ENCODE results near the gene UBA5.

UBA5 gene

DNA sequence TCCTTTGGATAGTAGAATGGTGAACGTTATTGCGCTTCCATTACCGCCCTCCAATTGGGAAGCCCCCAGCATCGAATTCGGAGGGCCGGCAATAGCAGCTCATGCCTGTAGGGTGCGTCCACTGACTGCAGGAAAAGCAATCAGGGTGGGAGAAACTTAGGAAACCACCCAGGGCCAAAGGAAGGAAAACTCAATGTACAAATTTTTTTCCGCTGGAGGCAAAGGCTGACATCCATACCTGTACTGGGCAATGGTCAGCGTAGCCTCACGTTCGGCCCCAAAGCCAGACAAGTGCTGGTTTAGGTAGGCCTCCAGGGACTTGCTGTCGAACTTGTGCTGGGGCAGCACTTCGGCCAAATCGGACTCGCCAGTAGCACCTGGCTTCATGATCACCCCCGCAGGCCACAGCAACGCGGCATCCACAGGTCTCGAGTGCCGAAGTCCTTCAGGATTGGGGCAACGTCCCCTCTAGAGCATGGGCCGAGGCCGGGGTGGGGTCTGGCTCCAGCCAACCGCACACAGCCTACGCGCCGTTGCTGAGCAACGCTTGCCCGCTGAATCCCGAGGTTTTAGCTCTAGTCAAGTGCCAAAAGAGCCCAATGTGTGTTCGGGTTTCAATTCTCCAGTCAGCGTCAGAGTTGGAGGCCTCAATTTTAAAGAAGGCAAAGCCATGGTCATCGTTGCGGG lies 621 bp upstream of the UBA5 start, which contains the start of gene ACAD11 (continued):
- TF ChIP-seq, protein P1, sequence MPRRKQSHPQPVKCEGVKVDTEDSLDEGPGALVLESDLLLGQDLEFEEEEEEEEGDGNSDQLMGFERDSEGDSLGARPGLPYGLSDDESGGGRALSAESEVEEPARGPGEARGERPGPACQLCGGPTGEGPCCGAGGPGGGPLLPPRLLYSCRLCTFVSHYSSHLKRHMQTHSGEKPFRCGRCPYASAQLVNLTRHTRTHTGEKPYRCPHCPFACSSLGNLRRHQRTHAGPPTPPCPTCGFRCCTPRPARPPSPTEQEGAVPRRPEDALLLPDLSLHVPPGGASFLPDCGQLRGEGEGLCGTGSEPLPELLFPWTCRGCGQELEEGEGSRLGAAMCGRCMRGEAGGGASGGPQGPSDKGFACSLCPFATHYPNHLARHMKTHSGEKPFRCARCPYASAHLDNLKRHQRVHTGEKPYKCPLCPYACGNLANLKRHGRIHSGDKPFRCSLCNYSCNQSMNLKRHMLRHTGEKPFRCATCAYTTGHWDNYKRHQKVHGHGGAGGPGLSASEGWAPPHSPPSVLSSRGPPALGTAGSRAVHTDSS (tag by site-specific recombination; IDR thresholded peaks at IDR 0.05), result no peak
- TF ChIP-seq ZBTB1 (tag by site-specific recombination; IDR thresholded peaks at IDR 0.05) (no peak), ZNF76 (tag by site-specific recombination; IDR thresholded peaks at IDR 0.05; ENCODE audit: borderline replicate concordance, low read depth) (no peak), ZBTB48 (tag by site-specific recombination; IDR thresholded peaks at IDR 0.05) (no peak), SALL2 (tag by site-specific recombination; IDR thresholded peaks at IDR 0.05; ENCODE audit: borderline replicate concordance) (no peak), ZNF133 (tag by site-specific recombination; IDR thresholded peaks at IDR 0.05) (no peak), ZNF202 (tag by site-specific recombination; IDR thresholded peaks at IDR 0.05; ENCODE audit: borderline replicate concordance) (no peak), ZNF654 (tag by site-specific recombination; IDR thresholded peaks at IDR 0.05; ENCODE audit: low read depth) (peak; percentile 45), ZNF366 (tag by site-specific recombination; conservative IDR thresholded peaks at IDR 0.05) (peak; percentile 43; the same call in 1 of the 2 replicates), ZXDB (tag by site-specific recombination; IDR thresholded peaks at IDR 0.05) (no peak), ZNF621 (tag by site-specific recombination; IDR thresholded peaks at IDR 0.05) (no peak), ZBTB17 (tag by site-specific recombination; IDR thresholded peaks at IDR 0.05) (peak; percentile 88), ZNF544 (tag by site-specific recombination; IDR thresholded peaks at IDR 0.05) (no peak), ZNF239 (tag by site-specific recombination; IDR thresholded peaks at IDR 0.05) (no peak), ZSCAN23 (tag by site-specific recombination; IDR thresholded peaks at IDR 0.05) (no peak), ZBTB20 (tag by site-specific recombination; IDR thresholded peaks at IDR 0.05) (0 out of 2 replicates have a peak, but pooled peaks have one; percentile 3), ZNF184 (tag by site-specific recombination; IDR thresholded peaks at IDR 0.05) (no peak), SP2 (tag by site-specific recombination; IDR thresholded peaks at IDR 0.05) (peak; percentile 28; the same call in 1 of the 2 replicates), ZNF391 (tag by site-specific recombination; IDR thresholded peaks at IDR 0.05; ENCODE audit: borderline replicate concordance, low read depth) (no peak), ZNF629 (tag by site-specific recombination; IDR thresholded peaks at IDR 0.05) (peak; percentile 5; the same call in 1 of the 2 replicates), ZNF514 (tag by site-specific recombination; IDR thresholded peaks at IDR 0.05) (no peak), ZNF561 (tag by site-specific recombination; IDR thresholded peaks at IDR 0.05; ENCODE audit: borderline replicate concordance) (no peak), ZNF214 (tag by site-specific recombination; IDR thresholded peaks at IDR 0.05; ENCODE audit: borderline replicate concordance) (no peak), ZNF560 (tag by site-specific recombination; IDR thresholded peaks at IDR 0.05; ENCODE audit: borderline replicate concordance) (no peak), ZNF571 (tag by site-specific recombination; IDR thresholded peaks at IDR 0.05) (no peak)
- TF ChIP-seq, protein P2, sequence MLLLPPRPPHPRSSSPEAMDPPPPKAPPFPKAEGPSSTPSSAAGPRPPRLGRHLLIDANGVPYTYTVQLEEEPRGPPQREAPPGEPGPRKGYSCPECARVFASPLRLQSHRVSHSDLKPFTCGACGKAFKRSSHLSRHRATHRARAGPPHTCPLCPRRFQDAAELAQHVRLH (tag by site-specific recombination; IDR thresholded peaks at IDR 0.05), result no peak
- TF ChIP-seq, protein P3, sequence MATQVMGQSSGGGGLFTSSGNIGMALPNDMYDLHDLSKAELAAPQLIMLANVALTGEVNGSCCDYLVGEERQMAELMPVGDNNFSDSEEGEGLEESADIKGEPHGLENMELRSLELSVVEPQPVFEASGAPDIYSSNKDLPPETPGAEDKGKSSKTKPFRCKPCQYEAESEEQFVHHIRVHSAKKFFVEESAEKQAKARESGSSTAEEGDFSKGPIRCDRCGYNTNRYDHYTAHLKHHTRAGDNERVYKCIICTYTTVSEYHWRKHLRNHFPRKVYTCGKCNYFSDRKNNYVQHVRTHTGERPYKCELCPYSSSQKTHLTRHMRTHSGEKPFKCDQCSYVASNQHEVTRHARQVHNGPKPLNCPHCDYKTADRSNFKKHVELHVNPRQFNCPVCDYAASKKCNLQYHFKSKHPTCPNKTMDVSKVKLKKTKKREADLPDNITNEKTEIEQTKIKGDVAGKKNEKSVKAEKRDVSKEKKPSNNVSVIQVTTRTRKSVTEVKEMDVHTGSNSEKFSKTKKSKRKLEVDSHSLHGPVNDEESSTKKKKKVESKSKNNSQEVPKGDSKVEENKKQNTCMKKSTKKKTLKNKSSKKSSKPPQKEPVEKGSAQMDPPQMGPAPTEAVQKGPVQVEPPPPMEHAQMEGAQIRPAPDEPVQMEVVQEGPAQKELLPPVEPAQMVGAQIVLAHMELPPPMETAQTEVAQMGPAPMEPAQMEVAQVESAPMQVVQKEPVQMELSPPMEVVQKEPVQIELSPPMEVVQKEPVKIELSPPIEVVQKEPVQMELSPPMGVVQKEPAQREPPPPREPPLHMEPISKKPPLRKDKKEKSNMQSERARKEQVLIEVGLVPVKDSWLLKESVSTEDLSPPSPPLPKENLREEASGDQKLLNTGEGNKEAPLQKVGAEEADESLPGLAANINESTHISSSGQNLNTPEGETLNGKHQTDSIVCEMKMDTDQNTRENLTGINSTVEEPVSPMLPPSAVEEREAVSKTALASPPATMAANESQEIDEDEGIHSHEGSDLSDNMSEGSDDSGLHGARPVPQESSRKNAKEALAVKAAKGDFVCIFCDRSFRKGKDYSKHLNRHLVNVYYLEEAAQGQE (tag by site-specific recombination; IDR thresholded peaks at IDR 0.05), result no peak
- TF ChIP-seq, protein P4, sequence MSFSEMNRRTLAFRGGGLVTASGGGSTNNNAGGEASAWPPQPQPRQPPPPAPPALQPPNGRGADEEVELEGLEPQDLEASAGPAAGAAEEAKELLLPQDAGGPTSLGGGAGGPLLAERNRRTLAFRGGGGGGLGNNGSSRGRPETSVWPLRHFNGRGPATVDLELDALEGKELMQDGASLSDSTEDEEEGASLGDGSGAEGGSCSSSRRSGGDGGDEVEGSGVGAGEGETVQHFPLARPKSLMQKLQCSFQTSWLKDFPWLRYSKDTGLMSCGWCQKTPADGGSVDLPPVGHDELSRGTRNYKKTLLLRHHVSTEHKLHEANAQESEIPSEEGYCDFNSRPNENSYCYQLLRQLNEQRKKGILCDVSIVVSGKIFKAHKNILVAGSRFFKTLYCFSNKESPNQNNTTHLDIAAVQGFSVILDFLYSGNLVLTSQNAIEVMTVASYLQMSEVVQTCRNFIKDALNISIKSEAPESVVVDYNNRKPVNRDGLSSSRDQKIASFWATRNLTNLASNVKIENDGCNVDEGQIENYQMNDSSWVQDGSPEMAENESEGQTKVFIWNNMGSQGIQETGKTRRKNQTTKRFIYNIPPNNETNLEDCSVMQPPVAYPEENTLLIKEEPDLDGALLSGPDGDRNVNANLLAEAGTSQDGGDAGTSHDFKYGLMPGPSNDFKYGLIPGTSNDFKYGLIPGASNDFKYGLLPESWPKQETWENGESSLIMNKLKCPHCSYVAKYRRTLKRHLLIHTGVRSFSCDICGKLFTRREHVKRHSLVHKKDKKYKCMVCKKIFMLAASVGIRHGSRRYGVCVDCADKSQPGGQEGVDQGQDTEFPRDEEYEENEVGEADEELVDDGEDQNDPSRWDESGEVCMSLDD (tag by site-specific recombination; IDR thresholded peaks at IDR 0.05), result peak; percentile 16; the same call in 1 of the 2 replicates
- TF ChIP-seq, protein P5, sequence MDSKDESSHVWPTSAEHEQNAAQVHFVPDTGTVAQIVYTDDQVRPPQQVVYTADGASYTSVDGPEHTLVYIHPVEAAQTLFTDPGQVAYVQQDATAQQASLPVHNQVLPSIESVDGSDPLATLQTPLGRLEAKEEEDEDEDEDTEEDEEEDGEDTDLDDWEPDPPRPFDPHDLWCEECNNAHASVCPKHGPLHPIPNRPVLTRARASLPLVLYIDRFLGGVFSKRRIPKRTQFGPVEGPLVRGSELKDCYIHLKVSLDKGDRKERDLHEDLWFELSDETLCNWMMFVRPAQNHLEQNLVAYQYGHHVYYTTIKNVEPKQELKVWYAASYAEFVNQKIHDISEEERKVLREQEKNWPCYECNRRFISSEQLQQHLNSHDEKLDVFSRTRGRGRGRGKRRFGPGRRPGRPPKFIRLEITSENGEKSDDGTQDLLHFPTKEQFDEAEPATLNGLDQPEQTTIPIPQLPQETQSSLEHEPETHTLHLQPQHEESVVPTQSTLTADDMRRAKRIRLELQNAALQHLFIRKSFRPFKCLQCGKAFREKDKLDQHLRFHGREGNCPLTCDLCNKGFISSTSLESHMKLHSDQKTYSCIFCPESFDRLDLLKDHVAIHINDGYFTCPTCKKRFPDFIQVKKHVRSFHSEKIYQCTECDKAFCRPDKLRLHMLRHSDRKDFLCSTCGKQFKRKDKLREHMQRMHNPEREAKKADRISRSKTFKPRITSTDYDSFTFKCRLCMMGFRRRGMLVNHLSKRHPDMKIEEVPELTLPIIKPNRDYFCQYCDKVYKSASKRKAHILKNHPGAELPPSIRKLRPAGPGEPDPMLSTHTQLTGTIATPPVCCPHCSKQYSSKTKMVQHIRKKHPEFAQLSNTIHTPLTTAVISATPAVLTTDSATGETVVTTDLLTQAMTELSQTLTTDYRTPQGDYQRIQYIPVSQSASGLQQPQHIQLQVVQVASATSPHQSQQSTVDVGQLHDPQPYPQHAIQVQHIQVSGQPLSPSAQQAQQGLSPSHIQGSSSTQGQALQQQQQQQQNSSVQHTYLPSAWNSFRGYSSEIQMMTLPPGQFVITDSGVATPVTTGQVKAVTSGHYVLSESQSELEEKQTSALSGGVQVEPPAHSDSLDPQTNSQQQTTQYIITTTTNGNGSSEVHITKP (tag by site-specific recombination; IDR thresholded peaks at IDR 0.05), result peak; percentile 63

Data from HEK293 (cell line).